ENCODE data around the gene UBA5. TPM values are rescaled to one million over a fixed set of nuclear protein-coding genes. Genes with fewer than 3 reads are reported as not detected.

The UBA5 gene
- total and polyA plus RNA-seq, 2 of the 13 experiments (the other 11 are each of a cell fraction or from before 2014, with no cell fraction given), result 30.2 to 46.8 TPM

- no peak for ATAC-seq
- H4K20me1 ChIP-seq (ENCODE audit: insufficient read depth, low read length), result no peaks in the 10 kb centered on the region; the same call in 1 of the 2 replicates
- WGBS (ENCODE audit: low lambda C conversion rate), result 91% methylated on average over 2 of the region's 2 CpGs
- BruUV-seq (replicated peaks), result no TSS peak
- no peaks in the 10 kb centered on the region for H3K27me3 ChIP-seq (ENCODE audit: control insufficient read depth in 1 of 2, insufficient read depth in 2 of 2, low read length in 2 of 2)
- no peak for DNase-seq (ENCODE audit: low spot score)
- no peak overlapping the region for H3K4me2 ChIP-seq (ENCODE audit: low read depth, low read length)
- FAIRE-seq, result no peak
- no peak overlapping the region for H3K9ac ChIP-seq (ENCODE audit: insufficient read depth, low read depth, low read length)
- no peaks in the 10 kb centered on the region for H3K79me2 ChIP-seq (ENCODE audit: insufficient read depth, low read length)
- ChIA-PET CTCF (ENCODE audit: low intra/inter-chr PET ratio, low total read pairs) (interaction anchor here (1.4 to 2.8 kb wide), 2 partner anchors 104 to 106 kb away, joined by 7 to 33 read pairs; no protein-coding TSS in a partner anchor), POLR2A (interaction anchor here (1.6 to 2.1 kb wide), 2 partner anchors 16 to 17 kb away, joined by 5 to 8 read pairs; partner anchors contain the start of gene ACAD11)
- no peaks in the 10 kb centered on the region for H3K4me1 ChIP-seq (ENCODE audit: insufficient read depth, low read length)
- H3K4me3 ChIP-seq (replicated peaks in 1 of 3; ENCODE audit: insufficient read depth in 1 of 3, low read depth in 2 of 3, low read length in 3 of 3), result no peak overlapping the region
- intact Hi-C loops (cut with micrococcal nuclease; ENCODE audit: unreplicated experiment), result loop anchor here (1.0 kb wide), 1 partner anchor 106 kb away; no protein-coding TSS in a partner anchor
- in situ Hi-C loops (cut with HindIII; ENCODE audit: extremely low pct_ligation_motif_present, low pct_unique_long_range_greater_than_20kb), result no loop called here
- H2AFZ ChIP-seq (ENCODE audit: low read length), result no peak overlapping the region
- no peak overlapping the region for H3K27ac ChIP-seq (ENCODE audit: extremely low read length, insufficient read depth, low read length)
- peaks cover 2 to 14% of the 10 kb centered on the region in 2 experiments; a peak in 2 of 5 replicates for H3K36me3 ChIP-seq (replicated peaks in 1 of 2; ENCODE audit: control insufficient read depth in 1 of 2, insufficient read depth in 2 of 2, low read length in 2 of 2)
- H3K9me3 ChIP-seq (ENCODE audit: low read length), result no peaks in the 10 kb centered on the region
- TF ChIP-seq ZXDC (CRISPR knock-in tag; IDR thresholded peaks at IDR 0.05) (no peak), NCOR1 (IDR thresholded peaks at IDR 0.05; ENCODE audit: borderline replicate concordance, low read length) (no peak), ZNF687 (CRISPR knock-in tag; IDR thresholded peaks at IDR 0.05) (no peak), ZNF503 (CRISPR knock-in tag; IDR thresholded peaks at IDR 0.05) (no peak), FOXA1 (IDR thresholded peaks at IDR 0.05) (no peak), FOXA1 (CRISPR knock-in tag; IDR thresholded peaks at IDR 0.05) (no peak), ZBTB44 (CRISPR knock-in tag; IDR thresholded peaks at IDR 0.05) (no peak), NFKBIZ (CRISPR knock-in tag; IDR thresholded peaks at IDR 0.05) (no peak), ERF (CRISPR knock-in tag; IDR thresholded peaks at IDR 0.05) (no peak), ETV6 (CRISPR knock-in tag; conservative IDR thresholded peaks at IDR 0.05) (no peak), ZNF691 (CRISPR knock-in tag; IDR thresholded peaks at IDR 0.05; ENCODE audit: borderline replicate concordance, low read depth) (no peak), KDM5B (CRISPR knock-in tag; IDR thresholded peaks at IDR 0.05; ENCODE audit: borderline replicate concordance) (no peak), ZNF451 (CRISPR knock-in tag; IDR thresholded peaks at IDR 0.05) (no peak)
Observed at GRCh38 chr3:132642539-132642847, 17.6 kb upstream of the UBA5 start.

All from HepG2 (cell line).